Measurements from ENCODE around the gene CAMLG. TPM values are rescaled to one million over a fixed set of nuclear protein-coding genes. Genes with fewer than 3 reads are reported as not detected.
"Not testable (repeated sequence)": the region's sequence is repeated elsewhere in the genome, so short reads cannot be mapped to it uniquely, and the experiment has no call there.

Gene CAMLG
- 37.0 TPM for polyA plus RNA-seq

- no peaks in the 10 kb centered on the region for H3K27me3 Mint-ChIP-seq
- peak within 1 kb of the TSS; percentile 30 to 97 (median 97) for H3K27ac Mint-ChIP-seq
- peak within 1 kb of the TSS; percentile 77 to 96 (median 92) for H3K4me3 Mint-ChIP-seq
- H3K36me3 Mint-ChIP-seq: peaks cover 4% of the 10 kb centered on the region
- H3K4me1 Mint-ChIP-seq: peaks cover 6 to 23% (median 17%) of the 10 kb centered on the region in 3 donors
- H3K9me3 Mint-ChIP-seq: no peaks in the 10 kb centered on the region
Observed at GRCh38 chr5:134738133-134738962, at the start of gene CAMLG. Gene CAMLG (plus strand): TSS chr5:134738548. CDS start chr5:134738621, 73 bp downstream.

- H3K4me1 Mint-ChIP-seq, H3K4me3 Mint-ChIP-seq, H3K27ac Mint-ChIP-seq, H3K9me3 Mint-ChIP-seq, H3K36me3 Mint-ChIP-seq, H3K27me3 Mint-ChIP-seq: not testable (repeated sequence)
Observed at GRCh38 chr5:134690144-134690543, 48.2 kb upstream of the CAMLG start.

DNA sequence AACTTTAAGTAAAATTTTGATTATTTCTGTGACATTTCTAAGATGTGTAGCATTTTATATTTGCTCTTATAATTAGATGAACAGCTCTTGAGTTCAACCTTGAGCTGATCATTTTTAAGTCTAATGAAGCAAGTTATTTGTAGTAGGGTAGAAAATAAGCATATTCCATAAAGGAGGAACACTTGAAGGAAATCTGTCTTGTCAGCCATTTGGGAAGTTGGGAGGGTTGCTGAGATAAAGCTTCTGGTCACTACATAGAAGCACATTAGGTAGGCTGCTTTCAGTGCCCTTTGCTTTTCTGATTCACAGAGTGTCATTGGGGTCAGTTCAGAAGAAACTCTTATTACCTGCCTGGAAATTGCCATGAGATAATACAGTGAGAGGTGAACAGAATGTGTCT lies 45.6 kb upstream of the CAMLG start:
- peaks cover 9% of the 10 kb centered on the region for H3K36me3 Mint-ChIP-seq
- no peak overlapping the region for H3K27ac Mint-ChIP-seq
- H3K9me3 Mint-ChIP-seq: no peaks in the 10 kb centered on the region
- no peaks in the 10 kb centered on the region for H3K27me3 Mint-ChIP-seq
- H3K4me3 Mint-ChIP-seq: peak overlapping the region in 1 of 4 donors; percentile 28
- H3K4me1 Mint-ChIP-seq: no peaks in the 10 kb centered on the region

- Mint-ChIP-seq H3K27me3 (no peaks in the 10 kb centered on the region), H3K4me1 (no peaks in the 10 kb centered on the region), H3K36me3 (peaks cover 11% of the 10 kb centered on the region), H3K9me3 (no peaks in the 10 kb centered on the region), H3K4me3 (no peak overlapping the region), H3K27ac (no peak overlapping the region)
Observed at GRCh38 chr5:134708301-134708700, 30.0 kb upstream of the CAMLG start.

DNA sequence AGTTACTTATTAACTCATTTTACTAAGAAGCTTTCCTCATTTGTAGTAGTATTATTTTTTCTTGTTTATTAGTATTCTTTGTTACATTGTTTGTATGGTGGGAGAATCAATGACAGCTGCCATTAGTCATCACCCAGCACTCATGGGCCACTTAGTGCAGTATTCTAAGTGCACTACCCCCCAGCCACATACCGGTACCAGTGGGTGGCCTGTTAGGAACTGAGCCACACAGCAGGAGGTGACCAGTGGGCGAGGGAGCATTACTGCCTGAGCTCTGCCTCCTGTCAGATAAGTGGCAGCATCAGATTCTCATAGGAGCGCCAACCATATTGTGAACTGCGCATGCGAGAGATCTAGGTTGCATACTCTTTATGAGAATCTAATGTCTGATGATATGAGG lies 24.2 kb upstream of the CAMLG start:
- Mint-ChIP-seq H3K4me3 (no peak overlapping the region), H3K36me3 (peaks cover 11% of the 10 kb centered on the region), H3K4me1 (no peaks in the 10 kb centered on the region), H3K27me3 (no peaks in the 10 kb centered on the region), H3K9me3 (no peaks in the 10 kb centered on the region), H3K27ac (no peak overlapping the region)

DNA sequence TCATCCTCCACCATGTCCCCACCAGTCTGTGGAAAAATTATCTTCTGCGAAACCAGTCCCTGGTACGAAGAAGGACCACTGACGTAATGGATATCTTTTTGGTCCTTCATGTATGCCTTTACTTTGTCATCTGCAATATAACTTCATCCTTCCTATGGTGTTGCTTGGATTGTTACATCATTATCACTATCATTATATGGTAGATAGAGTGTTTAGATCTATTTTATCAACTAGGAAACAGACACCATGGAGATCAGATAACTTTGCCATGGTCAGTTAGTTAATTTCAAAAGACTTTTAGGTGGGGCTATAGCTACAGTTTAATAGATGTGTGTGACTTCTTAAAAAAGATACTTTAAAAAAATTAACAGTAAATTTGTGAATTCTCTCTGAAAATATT lies 23.8 kb upstream of the CAMLG start:
- Mint-ChIP-seq H3K36me3 (peaks cover 11% of the 10 kb centered on the region), H3K27ac (no peak overlapping the region), H3K4me3 (no peak overlapping the region), H3K27me3 (no peaks in the 10 kb centered on the region), H3K9me3 (no peaks in the 10 kb centered on the region), H3K4me1 (no peaks in the 10 kb centered on the region)

GRCh38 chr5:134715466-134715865 lies 22.9 kb upstream of the CAMLG start:
- not testable (repeated sequence) for H3K27me3 Mint-ChIP-seq, H3K4me3 Mint-ChIP-seq, H3K4me1 Mint-ChIP-seq, H3K9me3 Mint-ChIP-seq, H3K27ac Mint-ChIP-seq
- H3K36me3 Mint-ChIP-seq: peaks cover 11% of the 10 kb centered on the region

DNA sequence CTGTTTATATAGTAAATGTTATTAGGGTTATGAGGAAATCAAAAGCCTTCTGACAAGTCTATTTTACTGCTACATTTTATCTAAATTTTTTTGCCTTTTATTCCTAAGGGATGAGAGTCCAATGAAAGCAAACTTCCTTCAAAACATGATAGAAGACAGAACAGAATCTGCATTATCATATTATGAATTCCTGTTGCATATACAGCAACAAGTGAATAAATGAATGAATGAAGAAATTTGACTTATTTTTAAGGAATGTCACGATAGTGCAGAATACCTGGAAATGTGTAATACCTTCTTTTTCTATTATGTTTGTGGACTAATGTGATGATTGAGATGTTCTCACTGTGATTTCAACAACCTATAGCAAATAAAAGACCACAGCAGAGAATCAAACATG lies 13.5 kb upstream of the CAMLG start:
- Mint-ChIP-seq H3K27me3 (no peaks in the 10 kb centered on the region), H3K4me3 (no peak overlapping the region), H3K27ac (no peak overlapping the region), H3K9me3 (no peaks in the 10 kb centered on the region), H3K4me1 (no peaks in the 10 kb centered on the region), H3K36me3 (peaks cover 2% of the 10 kb centered on the region)

- no peak overlapping the region for H3K27ac Mint-ChIP-seq
- no peaks in the 10 kb centered on the region for H3K27me3 Mint-ChIP-seq
- H3K4me3 Mint-ChIP-seq: peak overlapping the region in 1 of 4 donors; percentile 31
- no peaks in the 10 kb centered on the region for H3K9me3 Mint-ChIP-seq
- H3K4me1 Mint-ChIP-seq: peaks cover 0 to 10% (median 8%) of the 10 kb centered on the region in 3 donors
- H3K36me3 Mint-ChIP-seq: peaks cover 2% of the 10 kb centered on the region
Observed at GRCh38 chr5:134732819-134733218, 5.5 kb upstream of the CAMLG start.

GRCh38 chr5:134735243-134735642 lies 3.1 kb upstream of the CAMLG start:
- H3K4me1 Mint-ChIP-seq: peaks cover 6 to 19% (median 17%) of the 10 kb centered on the region in 3 donors

GRCh38 chr5:134736173-134736812 lies 2.1 kb upstream of the CAMLG start:
- H3K4me1 Mint-ChIP-seq: peaks cover 6 to 22% (median 19%) of the 10 kb centered on the region in 3 donors

More at GRCh38 chr5:134735243-134735642, 3.1 kb upstream of the CAMLG start:
- no peak overlapping the region for H3K27ac Mint-ChIP-seq
- no peak overlapping the region for H3K4me3 Mint-ChIP-seq
- H3K36me3 Mint-ChIP-seq: no peaks in the 10 kb centered on the region
- no peaks in the 10 kb centered on the region for H3K9me3 Mint-ChIP-seq
- H3K27me3 Mint-ChIP-seq: no peaks in the 10 kb centered on the region

DNA sequence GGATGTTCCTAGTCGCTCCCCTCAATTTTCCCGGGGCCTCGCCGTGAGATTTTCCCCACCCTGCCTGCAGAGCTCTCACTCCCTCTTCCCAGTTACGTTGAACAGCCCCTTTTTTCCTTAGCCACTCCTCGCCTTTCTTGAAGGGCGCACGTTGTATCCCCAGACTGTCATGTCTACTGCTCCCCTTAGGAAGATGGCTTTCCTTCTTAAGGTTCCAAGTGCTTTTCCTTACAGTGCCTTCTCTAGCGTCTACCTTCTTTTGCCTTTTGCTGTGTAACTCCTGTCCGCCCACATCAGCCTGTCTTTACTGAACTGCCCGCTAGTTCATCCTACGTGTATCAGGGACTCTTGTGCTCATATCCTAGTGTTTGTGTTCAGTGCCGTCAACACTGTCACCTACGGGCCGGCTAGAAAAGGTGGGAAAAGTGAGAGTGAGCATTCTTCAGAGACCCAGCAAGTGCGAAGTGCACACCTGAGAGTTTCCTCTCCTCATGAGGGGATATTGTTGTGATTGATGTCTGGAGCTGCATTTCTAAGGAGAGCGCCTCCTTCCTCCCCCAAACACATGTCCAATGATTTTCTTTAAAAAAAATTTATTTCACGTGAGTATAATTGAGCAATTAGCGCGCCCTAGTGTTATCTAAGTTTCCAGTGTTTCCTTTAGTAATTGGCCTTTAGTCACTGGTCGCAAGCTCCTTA lies 764 bp downstream of the CAMLG start:
- Mint-ChIP-seq H3K36me3 (peaks cover 4% of the 10 kb centered on the region), H3K4me1 (peaks cover 6 to 24% (median 17%) of the 10 kb centered on the region in 3 donors), H3K27ac (peak overlapping the region; percentile 30 to 97 (median 97)), H3K9me3 (no peaks in the 10 kb centered on the region), H3K4me3 (peak overlapping the region; percentile 77 to 96 (median 92)), H3K27me3 (no peaks in the 10 kb centered on the region)

More at GRCh38 chr5:134736173-134736812, 2.1 kb upstream of the CAMLG start:
- H3K27me3 Mint-ChIP-seq: no peaks in the 10 kb centered on the region
- H3K36me3 Mint-ChIP-seq: peaks cover 2% of the 10 kb centered on the region
- peak overlapping the region in 1 of 3 donors; percentile 0 for H3K27ac Mint-ChIP-seq
- peak overlapping the region in 3 of 4 donors; percentile 8 to 77 (median 34) for H3K4me3 Mint-ChIP-seq
- no peaks in the 10 kb centered on the region for H3K9me3 Mint-ChIP-seq

- Mint-ChIP-seq H3K9me3 (no peaks in the 10 kb centered on the region), H3K4me1 (peaks cover 6 to 24% (median 16%) of the 10 kb centered on the region in 3 donors), H3K4me3 (peak overlapping the region in 2 of 4 donors; percentile 18 to 28), H3K36me3 (peaks cover 4% of the 10 kb centered on the region), H3K27me3 (no peaks in the 10 kb centered on the region), H3K27ac (no peak overlapping the region)
Observed at GRCh38 chr5:134741052-134741451, 2.7 kb downstream of the CAMLG start.

GRCh38 chr5:134742134-134742533 lies 3.8 kb downstream of the CAMLG start:
- Mint-ChIP-seq H3K4me3 (no peak overlapping the region), H3K27me3 (no peaks in the 10 kb centered on the region), H3K4me1 (peaks cover 6 to 20% (median 14%) of the 10 kb centered on the region in 3 donors), H3K27ac (no peak overlapping the region), H3K9me3 (no peaks in the 10 kb centered on the region), H3K36me3 (peaks cover 4% of the 10 kb centered on the region)

DNA sequence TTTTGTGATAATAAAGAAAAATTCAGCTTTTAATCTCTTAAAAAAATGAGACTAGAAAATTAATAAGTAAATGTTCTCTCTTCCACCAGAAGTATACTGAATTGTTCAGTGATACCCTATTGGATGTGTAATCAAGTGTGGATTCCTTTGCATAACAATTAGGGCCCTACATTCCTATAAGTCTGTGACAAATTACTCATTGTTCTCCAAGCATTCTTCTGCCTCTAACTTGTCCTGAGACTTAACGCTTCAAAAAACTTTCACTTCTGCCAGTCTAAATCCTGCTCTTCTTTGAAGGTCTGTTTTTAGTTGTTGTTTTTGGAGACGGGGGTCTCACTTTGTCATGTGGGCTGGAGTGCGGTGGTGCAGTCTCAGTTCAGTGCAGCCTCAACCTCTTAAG lies 11.1 kb downstream of the CAMLG start:
- peaks cover 0 to 5% (median 2%) of the 10 kb centered on the region in 3 donors for H3K4me1 Mint-ChIP-seq
- H3K36me3 Mint-ChIP-seq: no peaks in the 10 kb centered on the region
- no peaks in the 10 kb centered on the region for H3K9me3 Mint-ChIP-seq
- no peaks in the 10 kb centered on the region for H3K27me3 Mint-ChIP-seq
- H3K4me3 Mint-ChIP-seq: no peak overlapping the region
- peak overlapping the region in 1 of 3 donors; percentile 25 for H3K27ac Mint-ChIP-seq
